Measurements from ENCODE around the gene ELF2. TPM values are rescaled to one million over a fixed set of nuclear protein-coding genes. Genes with fewer than 3 reads are reported as not detected.

The ELF2 gene
- total and polyA plus RNA-seq, 2 donors (not counting 1 experiment from before 2014, with no cell fraction given), result 25.1 to 97.5 TPM

- Histone ChIP-seq H3K79me2 (ENCODE audit: control insufficient read depth, insufficient read depth, low read length) (peaks cover 3% of the 10 kb centered on the region), H3K4me3 (ENCODE audit: control extremely low read depth in 1 of 5, extremely low read depth in 1 of 5, insufficient read depth in 1 of 5, low read depth in 2 of 5, low read length in 4 of 5) (no peak overlapping the region), H2AFZ (ENCODE audit: insufficient read depth, low read depth, low read length, poor library complexity, severe bottlenecking) (no peak overlapping the region), H3K27me3 (replicated peaks in 1 of 4; ENCODE audit: control extremely low read depth in 1 of 4, control insufficient read depth in 3 of 4, insufficient read depth in 4 of 4, low read length in 3 of 4) (no peaks in the 10 kb centered on the region), H3K27ac (ENCODE audit: low read length in 2 of 2) (no peak overlapping the region), H3K9ac (ENCODE audit: low read length) (no peak overlapping the region), H3K4me1 (ENCODE audit: control insufficient read depth in 2 of 2, insufficient read depth in 2 of 2, low read length in 2 of 2) (no peaks in the 10 kb centered on the region), H4K20me1 (ENCODE audit: control insufficient read depth, insufficient read depth, low read length, poor library complexity, severe bottlenecking) (no peaks in the 10 kb centered on the region), H3K36me3 (replicated peaks in 1 of 2; ENCODE audit: control extremely low read depth in 1 of 2, control insufficient read depth in 1 of 2, extremely low read depth in 1 of 2, insufficient read depth in 2 of 2, low read length in 1 of 2) (peaks cover 2% of the 10 kb centered on the region in 2 experiments), H3K4me2 (replicated peaks; ENCODE audit: low read depth, low read length, poor library complexity, severe bottlenecking) (no peak overlapping the region), H3K9me3 (ENCODE audit: control extremely low read depth in 1 of 3, control insufficient read depth in 2 of 3, insufficient read depth in 1 of 3, low read length in 2 of 3) (no peaks in the 10 kb centered on the region)
- Mint-ChIP-seq H3K4me3 (no peak overlapping the region), H3K27ac (no peak overlapping the region), H3K4me1 (peaks cover 14% of the 10 kb centered on the region), H3K27me3 (no peaks in the 10 kb centered on the region), H3K9me3 (ENCODE audit: insufficient read depth) (no peaks in the 10 kb centered on the region)
- CTCF ChIA-PET, result interaction anchor here (0.6 to 1.5 kb wide), 7 partner anchors 16 to 267 kb away, joined by 3 to 5 read pairs (median 4); no protein-coding TSS in a partner anchor
- DNase-seq (no peak), ATAC-seq (ENCODE audit: low read depth) (no peak)
- TF ChIP-seq EZH2 (IDR thresholded peaks at IDR 0.05; ENCODE audit: borderline replicate concordance, insufficient read depth, low read depth, low read length, poor library complexity, severe bottlenecking) (no peak), CTCF (IDR thresholded peaks at IDR 0.05) (no peak)
- intact Hi-C loops (cut with micrococcal nuclease), result no loop called here
- POLR2A ChIA-PET, result no interaction called here
- WGBS (ENCODE audit: insufficient coverage), result 100% methylated on average over 3 of the region's 5 CpGs
Measured at GRCh38 chr4:139154952-139155557, 22.0 kb downstream of the ELF2 start.

- ChIA-PET CTCF (interaction anchor here (0.6 to 1.5 kb wide), 6 partner anchors 17 to 268 kb away, joined by 3 to 5 read pairs (median 4); no protein-coding TSS in a partner anchor), POLR2A (no interaction called here)
- DNase-seq (no peak), ATAC-seq (ENCODE audit: low read depth) (no peak)
- no peaks in the 10 kb centered on the region for H3K9me3 Mint-ChIP-seq (ENCODE audit: insufficient read depth)
- H3K4me3 ChIP-seq (ENCODE audit: control extremely low read depth in 1 of 5, extremely low read depth in 1 of 5, insufficient read depth in 1 of 5, low read depth in 2 of 5, low read length in 4 of 5), result no peak overlapping the region
- no peak overlapping the region for H3K9ac ChIP-seq (ENCODE audit: low read length)
- H3K4me2 ChIP-seq (replicated peaks; ENCODE audit: low read depth, low read length, poor library complexity, severe bottlenecking), result no peak overlapping the region
- H3K4me3 Mint-ChIP-seq, result no peak overlapping the region
- no peak overlapping the region for H2AFZ ChIP-seq (ENCODE audit: insufficient read depth, low read depth, low read length, poor library complexity, severe bottlenecking)
- no peak overlapping the region for H3K27ac ChIP-seq (ENCODE audit: low read length in 2 of 2)
- H3K27me3 Mint-ChIP-seq, result no peaks in the 10 kb centered on the region
- no peaks in the 10 kb centered on the region for H3K4me1 ChIP-seq (ENCODE audit: control insufficient read depth in 2 of 2, insufficient read depth in 2 of 2, low read length in 2 of 2)
- WGBS (ENCODE audit: insufficient coverage), result no CpG with 5 or more reads among the region's 1 CpG
- no peak overlapping the region for H3K27ac Mint-ChIP-seq
- peaks cover 2% of the 10 kb centered on the region in 2 experiments for H3K36me3 ChIP-seq (replicated peaks in 1 of 2; ENCODE audit: control extremely low read depth in 1 of 2, control insufficient read depth in 1 of 2, extremely low read depth in 1 of 2, insufficient read depth in 2 of 2, low read length in 1 of 2)
- no peaks in the 10 kb centered on the region for H3K9me3 ChIP-seq (ENCODE audit: control extremely low read depth in 1 of 3, control insufficient read depth in 2 of 3, insufficient read depth in 1 of 3, low read length in 2 of 3)
- peaks cover 14% of the 10 kb centered on the region for H3K4me1 Mint-ChIP-seq
- peaks cover 6% of the 10 kb centered on the region for H3K79me2 ChIP-seq (ENCODE audit: control insufficient read depth, insufficient read depth, low read length)
- intact Hi-C loops (cut with micrococcal nuclease), result no loop called here
- no peak for TF ChIP-seq CTCF (IDR thresholded peaks at IDR 0.05)
- no peak for TF ChIP-seq EZH2 (IDR thresholded peaks at IDR 0.05; ENCODE audit: borderline replicate concordance, insufficient read depth, low read depth, low read length, poor library complexity, severe bottlenecking)
- H4K20me1 ChIP-seq (ENCODE audit: control insufficient read depth, insufficient read depth, low read length, poor library complexity, severe bottlenecking), result no peaks in the 10 kb centered on the region
- H3K27me3 ChIP-seq (replicated peaks in 1 of 4; ENCODE audit: control extremely low read depth in 1 of 4, control insufficient read depth in 3 of 4, insufficient read depth in 4 of 4, low read length in 3 of 4), result no peaks in the 10 kb centered on the region
Measured at GRCh38 chr4:139154538-139154937, 22.5 kb downstream of the ELF2 start.
